PC-9 (cell line): Measurements from ENCODE around the gene ALCAM. TPM values are rescaled to one million over a fixed set of nuclear protein-coding genes. Genes with fewer than 3 reads are reported as not detected.
"Not testable (repeated sequence)": the region's sequence is repeated elsewhere in the genome, so short reads cannot be mapped to it uniquely, and the experiment has no call there.

Experiments used
- BruUV-seq: library from RNA; stranded (reverse); fragments of 400-500 nt; replicated peaks from 2 replicates; lab custom pipeline; 2021; lab: Mats Ljungman, UMichigan
- CTCF ChIA-PET: fragments of 300-600 bp; sonication (Branson Sonifier 250); formaldehyde crosslinking; loops from one replicate; lab custom pipeline; 2022; ENCODE audit warnings: antibody characterized with exemption; lab: Charles Lee
- POLR2A ChIA-PET: fragments of 300-600 bp; sonication (Branson Sonifier 250); formaldehyde crosslinking; loops from one replicate; lab custom pipeline; 2022; ENCODE audit warnings: antibody characterized with exemption; ENCODE audit not compliant: unreplicated experiment; lab: Charles Lee
- DNase-seq, 2 experiments: peaks; one replicate each; pipeline versions ENCODE4 v3.0.0 to v3.0.0-alpha.2; 2015 to 2022; ENCODE audit warnings: mixed read lengths in 1 of 2
- H2AFZ ChIP-seq: fragments of 200-600 bp; sonication (generic); 2 replicates; pipeline ENCODE4 v1.8.1; 2017; ENCODE audit warnings: antibody characterized with exemption
- H3F3A ChIP-seq: fragments of 200-600 bp; sonication (generic); 2 replicates; pipeline ENCODE4 v1.8.1; 2017; ENCODE audit warnings: antibody characterized with exemption, mild to moderate bottlenecking, low read depth; ENCODE audit not compliant: insufficient read depth
- H3K27ac ChIP-seq: fragments of 200-600 bp; sonication (generic); 2 replicates; pipeline ENCODE4 v1.6.1; 2016; ENCODE audit warnings: mixed run types
- H3K27me3 ChIP-seq: fragments of 200-600 bp; sonication (generic); 2 replicates; pipeline ENCODE4 v1.6.1; 2016; ENCODE audit warnings: low read depth, mixed run types; ENCODE audit not compliant: insufficient read depth
- H3K36me3 ChIP-seq: fragments of 200-600 bp; sonication (generic); 2 replicates; pipeline ENCODE4 v1.6.1; 2016; ENCODE audit warnings: low read depth, mixed run types
- H3K4me1 ChIP-seq: fragments of 200-600 bp; sonication (generic); replicated peaks from 2 replicates; pipeline ENCODE4 v1.6.1; 2016; ENCODE audit warnings: mixed run types; ENCODE audit not compliant: insufficient read depth
- H3K4me2 ChIP-seq: fragments of 200-600 bp; sonication (generic); 2 replicates; pipeline ENCODE4 v1.6.1; 2017; ENCODE audit warnings: mixed run types
- H3K4me3 ChIP-seq: fragments of 200-600 bp; sonication (generic); 2 replicates; pipeline ENCODE4 v1.6.1; 2016; ENCODE audit warnings: mixed run types
- H3K79me2 ChIP-seq: fragments of 200-600 bp; sonication (generic); 2 replicates; pipeline ENCODE4 v1.6.1; 2017; ENCODE audit warnings: low read depth, mixed run types
- H3K9me2 ChIP-seq: fragments of 200-600 bp; sonication (generic); 2 replicates; pipeline ENCODE4 v1.8.1; 2017; ENCODE audit warnings: mild to moderate bottlenecking; ENCODE audit not compliant: insufficient read depth
- H3K9me3 ChIP-seq: fragments of 200-600 bp; sonication (generic); 2 replicates; pipeline ENCODE4 v1.8.1; 2016; ENCODE audit warnings: low read depth; ENCODE audit not compliant: insufficient read depth
- H4K20me1 ChIP-seq: fragments of 200-600 bp; sonication (generic); 2 replicates; pipeline ENCODE4 v1.8.1; 2017; ENCODE audit not compliant: insufficient read depth
- EZH2 ChIP-seq: fragments of 200-600 bp; sonication (generic); IDR thresholded peaks from 2 replicates; pipeline ENCODE4 v1.8.0; 2017; ENCODE audit warnings: antibody characterized with exemption, low read depth
- intact Hi-C: fragments of 100-400 bp; cut with micrococcal nuclease; formaldehyde crosslinking; loops from one replicate; pipeline ENCODE4 v1.10.0; 2022; ENCODE audit not compliant: unreplicated experiment
- total RNA-seq: library from RNA; stranded (reverse); gene quantifications from 2 replicates; pipeline ENCODE4 v1.2.3, GENCODE V29; 2021
- TF ChIP-seq, protein P1 (sequence below): fragments of 200-600 bp; sonication (generic); conservative IDR thresholded peaks from 2 replicates; pipeline ENCODE4 v1.6.1; 2017; ENCODE audit warnings: mixed run types, antibody characterized with exemption, mild to moderate bottlenecking, moderate library complexity

The ALCAM gene
- total RNA-seq, 1 experiment from 2014 or later: 132 TPM

DNA sequence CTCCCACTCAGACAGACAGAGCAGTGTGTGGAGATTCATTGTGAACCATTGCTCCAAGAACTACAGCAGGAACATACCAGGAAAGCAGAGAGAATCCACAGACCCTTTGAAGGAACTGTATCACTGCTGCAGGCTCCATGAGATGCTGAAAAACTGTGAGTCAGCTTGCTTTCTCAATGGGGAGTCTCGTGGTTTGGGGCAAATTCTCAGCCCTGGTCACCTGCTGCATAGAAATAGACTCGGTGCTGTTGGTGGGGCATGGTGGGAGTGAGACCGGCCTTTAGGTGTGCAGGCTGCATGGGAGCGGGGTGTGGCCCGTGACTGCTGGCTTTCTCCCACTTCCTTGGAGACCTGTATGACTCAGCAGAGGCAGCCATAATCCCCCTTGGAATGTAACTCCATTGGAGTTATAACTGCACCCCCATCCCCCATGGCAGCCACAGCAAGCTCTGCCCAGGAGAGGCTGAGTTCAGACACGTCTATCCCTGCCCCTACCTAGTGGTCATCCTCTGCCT, 35.6 kb downstream of the ALCAM start:
- peak; percentile 93 to 98 for DNase-seq
- peaks cover 11% of the 10 kb centered on the region; the same call in 1 of the 2 replicates for H3K36me3 ChIP-seq
- intact Hi-C loops: loop anchor here (1.0 to 5.0 kb wide), 4 partner anchors 34 to 1815 kb away; no protein-coding TSS in a partner anchor
- H3F3A ChIP-seq: peaks cover 25% of the 10 kb centered on the region
- no peaks in the 10 kb centered on the region for H3K9me2 ChIP-seq
- H4K20me1 ChIP-seq: no peaks in the 10 kb centered on the region
- BruUV-seq: no TSS peak
- TF ChIP-seq, protein P1, sequence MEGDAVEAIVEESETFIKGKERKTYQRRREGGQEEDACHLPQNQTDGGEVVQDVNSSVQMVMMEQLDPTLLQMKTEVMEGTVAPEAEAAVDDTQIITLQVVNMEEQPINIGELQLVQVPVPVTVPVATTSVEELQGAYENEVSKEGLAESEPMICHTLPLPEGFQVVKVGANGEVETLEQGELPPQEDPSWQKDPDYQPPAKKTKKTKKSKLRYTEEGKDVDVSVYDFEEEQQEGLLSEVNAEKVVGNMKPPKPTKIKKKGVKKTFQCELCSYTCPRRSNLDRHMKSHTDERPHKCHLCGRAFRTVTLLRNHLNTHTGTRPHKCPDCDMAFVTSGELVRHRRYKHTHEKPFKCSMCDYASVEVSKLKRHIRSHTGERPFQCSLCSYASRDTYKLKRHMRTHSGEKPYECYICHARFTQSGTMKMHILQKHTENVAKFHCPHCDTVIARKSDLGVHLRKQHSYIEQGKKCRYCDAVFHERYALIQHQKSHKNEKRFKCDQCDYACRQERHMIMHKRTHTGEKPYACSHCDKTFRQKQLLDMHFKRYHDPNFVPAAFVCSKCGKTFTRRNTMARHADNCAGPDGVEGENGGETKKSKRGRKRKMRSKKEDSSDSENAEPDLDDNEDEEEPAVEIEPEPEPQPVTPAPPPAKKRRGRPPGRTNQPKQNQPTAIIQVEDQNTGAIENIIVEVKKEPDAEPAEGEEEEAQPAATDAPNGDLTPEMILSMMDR: no peak
- no peak for TF ChIP-seq EZH2
- peak overlapping the region; percentile 59; the same call in 1 of the 2 replicates for H2AFZ ChIP-seq
- H3K4me3 ChIP-seq: peak overlapping the region; percentile 40; the same call in 1 of the 2 replicates
- peak overlapping the region; percentile 64 for H3K4me2 ChIP-seq
- H3K27me3 ChIP-seq: no peaks in the 10 kb centered on the region
- peaks cover 17% of the 10 kb centered on the region for H3K9me3 ChIP-seq
- H3K27ac ChIP-seq: peak overlapping the region; percentile 91
- H3K4me1 ChIP-seq: peaks cover 30% of the 10 kb centered on the region
- ChIA-PET CTCF (interaction anchor here (0.6 to 1.8 kb wide), 5 partner anchors 33 to 833 kb away, joined by 3 to 17 read pairs (median 6); partner anchors contain the start of gene ALCAM), POLR2A (interaction anchor here (0.6 to 2.8 kb wide), 4 partner anchors 34 to 1309 kb away, joined by 3 to 25 read pairs (median 6); no protein-coding TSS in a partner anchor)
- H3K79me2 ChIP-seq: peaks cover 6% of the 10 kb centered on the region; the same call in 1 of the 2 replicates

DNA sequence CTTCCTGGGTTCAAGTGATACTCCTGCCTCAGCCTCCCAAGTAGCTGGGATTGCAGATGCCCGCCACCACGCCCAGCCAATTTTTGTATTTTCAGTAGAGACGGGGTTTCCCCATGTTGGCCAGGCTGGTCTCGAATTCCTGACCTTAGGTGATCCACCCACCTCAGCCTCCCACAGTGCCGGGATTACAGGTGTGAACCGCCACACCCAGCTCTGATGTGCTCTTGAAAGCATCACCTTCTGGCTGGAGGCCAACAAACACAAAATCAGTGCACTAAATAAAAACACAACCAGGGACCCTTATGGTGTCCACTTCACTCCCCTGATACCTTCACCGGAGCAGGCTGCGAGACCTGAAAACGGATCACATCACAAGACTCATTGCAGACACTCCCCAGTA, 36.3 kb downstream of the ALCAM start:
- Histone ChIP-seq H3K9me3 (peaks cover 17% of the 10 kb centered on the region), H3K27ac (peak overlapping the region; percentile 91), H3K4me1 (peaks cover 30% of the 10 kb centered on the region), H3K36me3 (peaks cover 11% of the 10 kb centered on the region; the same call in 1 of the 2 replicates), H3F3A (peaks cover 25% of the 10 kb centered on the region), H3K4me2 (peak overlapping the region; percentile 64; the same call in 1 of the 2 replicates)
- not testable (repeated sequence) for H3K9me2 ChIP-seq, H2AFZ ChIP-seq, H3K27me3 ChIP-seq, H3K4me3 ChIP-seq, H4K20me1 ChIP-seq, H3K79me2 ChIP-seq
- BruUV-seq: TSS peak; percentile 42
- CTCF ChIA-PET: interaction anchor here (0.8 kb wide), 1 partner anchor 115 kb away, joined by 3 read pairs; no protein-coding TSS in a partner anchor
- POLR2A ChIA-PET: interaction anchor here (0.7 to 2.8 kb wide), 2 partner anchors 35 to 1308 kb away, joined by 3 to 25 read pairs; no protein-coding TSS in a partner anchor
- peak in 1 of 2 experiments; percentile 21 for DNase-seq
- intact Hi-C loops: loop anchor here (5.0 kb wide), 1 partner anchor 1814 kb away; no protein-coding TSS in a partner anchor

DNA sequence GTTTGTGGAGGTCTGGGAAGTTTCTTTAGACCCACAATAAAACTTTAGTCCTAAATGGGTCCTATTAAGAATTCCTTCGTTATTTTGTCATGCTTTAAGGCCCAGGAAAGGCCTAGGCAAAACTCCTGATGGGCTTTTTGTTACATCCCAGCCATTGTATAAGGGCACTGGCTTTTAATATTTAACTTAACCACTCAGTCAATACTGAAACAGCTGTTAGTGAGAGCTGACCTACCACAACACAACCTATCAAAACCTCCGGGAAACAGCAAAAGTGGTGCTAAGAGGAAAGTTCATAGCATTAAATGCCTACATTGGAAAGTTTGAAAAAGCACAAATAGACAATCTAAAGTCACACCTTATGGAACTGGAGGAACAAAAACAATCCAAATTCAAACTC, 39.6 kb downstream of the ALCAM start:
- no peak for TF ChIP-seq EZH2
- TF ChIP-seq, protein P1: no peak
- H3K9me3 ChIP-seq: peaks cover 13% of the 10 kb centered on the region
- ChIA-PET CTCF (no interaction called here), POLR2A (no interaction called here)
- DNase-seq: no peak
- peaks cover 11% of the 10 kb centered on the region; the same call in 1 of the 2 replicates for H3K36me3 ChIP-seq
- H4K20me1 ChIP-seq: no peaks in the 10 kb centered on the region
- no peaks in the 10 kb centered on the region for H3K9me2 ChIP-seq
- no peak overlapping the region for H3K4me2 ChIP-seq
- no peaks in the 10 kb centered on the region for H3K27me3 ChIP-seq
- no TSS peak for BruUV-seq
- H3K4me3 ChIP-seq: no peak overlapping the region
- H3K4me1 ChIP-seq: peaks cover 19% of the 10 kb centered on the region
- H3F3A ChIP-seq: peaks cover 21% of the 10 kb centered on the region
- intact Hi-C loops: no loop called here
- no peak overlapping the region for H2AFZ ChIP-seq
- H3K27ac ChIP-seq: no peak overlapping the region
- H3K79me2 ChIP-seq: no peaks in the 10 kb centered on the region
